GM21717 (cell line): ENCODE measurements around the gene GGN.

Source experiments
- ATAC-seq: cut with Tn5 transposase; IDR thresholded peaks from one replicate; pipeline ENCODE4 v1.9.1; 2021; ENCODE audit warnings: mild to moderate bottlenecking, moderate library complexity; ENCODE audit not compliant: unreplicated experiment

The GGN gene

GRCh38 chr19:38388349-38389100 is 691 bp upstream of the GGN start, which contains the start of gene SPRED3:
SPRED3 (plus strand) TSS chr19:38388697; CDS start chr19:38390303, 1,606 bp downstream.
- ATAC-seq, result no peak

GRCh38 chr19:38386971-38387549 is 774 bp downstream of the GGN start:
- ATAC-seq, result no peak

DNA sequence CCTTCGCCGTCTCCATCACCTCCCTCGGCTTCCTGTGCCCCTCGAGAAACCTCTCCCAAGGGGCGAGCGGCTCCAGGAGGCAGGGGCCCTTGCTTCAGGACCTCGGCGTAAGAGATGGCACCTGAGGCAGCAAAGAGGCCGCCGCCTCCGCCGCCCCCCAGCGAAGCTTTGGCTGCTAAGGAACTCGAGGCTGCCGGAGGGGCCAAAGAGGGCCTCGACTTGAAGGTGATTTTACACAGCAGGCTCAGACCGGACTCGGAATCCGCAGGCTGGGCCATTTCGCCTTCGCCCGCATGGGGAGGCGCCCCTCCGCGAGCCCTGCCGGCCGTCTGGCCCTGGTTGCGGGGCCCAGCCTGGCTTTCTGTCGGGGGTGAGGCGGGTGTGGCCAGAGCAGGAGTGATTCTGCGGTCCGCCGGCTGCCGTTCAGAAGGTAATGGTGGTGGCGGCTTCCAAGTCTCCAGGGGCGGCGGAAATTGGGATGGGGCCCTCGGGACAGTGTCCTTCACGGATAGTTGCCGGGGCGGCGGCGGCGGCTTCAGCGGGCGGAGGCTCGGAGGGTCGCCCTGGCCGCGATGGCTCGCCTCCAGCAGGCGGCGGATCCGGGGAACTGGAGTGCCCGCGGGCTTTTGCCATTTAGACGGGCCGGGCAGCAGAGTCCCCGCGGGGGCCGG is 1.4 kb downstream of the GGN start:
- no peak for ATAC-seq

- no peak for ATAC-seq
These were observed 2.0 kb downstream of the GGN start for GRCh38 chr19:38385804-38386257.

DNA sequence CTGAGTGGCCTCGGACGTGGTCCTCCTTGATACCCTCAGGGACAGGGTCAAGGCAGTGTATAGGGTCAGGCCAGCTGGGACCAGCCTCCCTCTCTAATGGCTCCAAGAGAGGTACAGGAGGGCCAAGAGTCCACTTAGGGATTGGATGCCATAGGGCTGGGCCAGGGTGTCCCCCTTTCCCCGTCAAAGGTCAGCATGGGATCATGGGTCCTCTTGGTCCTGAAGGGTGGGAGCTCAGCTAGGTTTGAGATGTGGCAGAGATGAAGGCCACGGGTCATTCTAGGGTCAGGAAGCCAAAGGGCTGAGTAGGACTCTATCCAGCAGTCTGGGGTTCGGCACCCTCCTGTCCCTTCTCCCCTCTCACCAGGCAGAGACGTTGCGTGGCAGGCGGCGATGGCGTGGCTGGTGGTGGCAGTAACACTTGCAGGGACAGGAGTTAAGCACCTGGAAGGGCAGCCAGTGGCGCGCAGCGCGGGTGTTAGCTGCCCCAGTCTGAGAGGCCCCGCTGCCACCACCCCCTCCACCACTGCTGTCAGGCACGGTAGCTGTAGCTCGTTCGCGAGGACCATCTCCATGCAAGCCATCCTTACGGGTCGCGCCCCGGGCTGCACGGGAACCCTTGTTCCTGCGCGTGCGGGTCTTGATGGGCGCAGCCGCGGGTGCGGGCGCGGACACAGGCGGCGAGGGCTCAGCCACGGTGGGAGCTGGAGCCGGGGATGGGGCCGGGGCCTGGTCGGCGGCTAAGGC is 2.6 kb downstream of the GGN start:
- no peak for ATAC-seq

- ATAC-seq, result no peak
These were observed 3.4 kb downstream of the GGN start for GRCh38 chr19:38384209-38385027.

GRCh38 chr19:38383743-38384142 is 4.1 kb downstream of the GGN start:
- ATAC-seq, result no peak

DNA sequence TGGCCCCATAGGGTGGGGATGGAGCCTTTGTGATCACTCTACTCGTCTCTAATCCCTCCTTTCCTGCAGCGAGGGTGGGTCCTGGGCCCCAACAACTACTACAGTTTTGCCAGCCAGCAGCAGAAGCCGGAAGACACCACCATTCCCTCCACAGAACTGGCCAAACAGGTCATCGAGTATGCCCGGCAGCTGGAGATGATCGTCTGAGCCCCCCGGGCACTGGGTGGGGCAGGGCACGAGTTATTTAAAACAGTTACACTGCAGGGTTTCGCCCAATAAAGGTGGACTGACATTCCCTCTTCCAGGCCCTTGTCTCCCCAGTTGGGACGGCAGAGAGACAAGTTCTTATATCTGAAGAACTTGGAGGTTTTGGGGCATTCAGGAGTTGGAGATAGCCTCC is 4.7 kb downstream of the GGN start:
- ATAC-seq, result no peak

DNA sequence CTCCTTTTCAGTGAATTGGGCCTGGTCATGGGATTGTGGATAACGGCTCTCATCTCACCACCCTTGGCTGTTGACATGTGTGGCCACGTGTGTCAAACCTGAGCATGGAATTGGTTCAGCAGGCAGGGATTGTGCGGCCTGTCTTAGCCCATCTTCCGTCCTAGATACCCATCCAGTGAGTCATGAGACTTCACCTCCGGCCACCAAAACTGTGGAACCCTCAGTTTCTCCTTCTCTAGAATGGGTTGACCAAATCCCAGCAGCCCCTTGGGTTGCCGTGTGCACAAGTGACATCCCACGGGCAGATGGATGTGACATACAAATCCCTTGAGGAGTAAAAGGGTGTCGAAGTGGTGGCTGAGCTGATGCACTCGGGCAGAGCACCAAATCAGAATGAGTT is 6.7 kb downstream of the GGN start:
- ATAC-seq, result no peak

GRCh38 chr19:38378866-38379265 is 9.0 kb downstream of the GGN start:
- ATAC-seq, result no peak

GRCh38 chr19:38377052-38377451 is 10.8 kb downstream of the GGN start:
- ATAC-seq, result no peak

GRCh38 chr19:38376576-38376975 is 11.3 kb downstream of the GGN start:
- no peak for ATAC-seq

GRCh38 chr19:38375748-38376147 is 12.1 kb downstream of the GGN start:
- ATAC-seq, result no peak

DNA sequence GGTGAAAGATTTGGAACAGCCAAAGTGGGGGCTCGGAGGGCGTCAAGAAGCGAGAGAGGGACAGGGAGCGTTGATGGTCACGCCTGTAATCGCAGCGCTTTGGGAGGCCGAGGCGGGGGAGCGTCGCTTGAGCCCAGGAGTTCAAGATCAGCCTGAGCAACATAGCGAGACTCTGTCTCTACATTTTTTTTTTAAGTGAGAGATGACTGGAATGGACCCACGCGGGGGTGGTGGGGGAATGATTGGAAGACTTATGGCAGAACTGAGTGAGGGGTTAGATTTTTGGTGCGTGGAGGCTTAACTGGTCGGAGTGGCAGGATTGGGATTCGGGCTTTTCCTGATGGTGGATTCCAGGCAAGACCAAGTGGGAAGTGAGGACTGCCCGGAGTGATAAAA is 12.7 kb downstream of the GGN start:
- ATAC-seq, result no peak

DNA sequence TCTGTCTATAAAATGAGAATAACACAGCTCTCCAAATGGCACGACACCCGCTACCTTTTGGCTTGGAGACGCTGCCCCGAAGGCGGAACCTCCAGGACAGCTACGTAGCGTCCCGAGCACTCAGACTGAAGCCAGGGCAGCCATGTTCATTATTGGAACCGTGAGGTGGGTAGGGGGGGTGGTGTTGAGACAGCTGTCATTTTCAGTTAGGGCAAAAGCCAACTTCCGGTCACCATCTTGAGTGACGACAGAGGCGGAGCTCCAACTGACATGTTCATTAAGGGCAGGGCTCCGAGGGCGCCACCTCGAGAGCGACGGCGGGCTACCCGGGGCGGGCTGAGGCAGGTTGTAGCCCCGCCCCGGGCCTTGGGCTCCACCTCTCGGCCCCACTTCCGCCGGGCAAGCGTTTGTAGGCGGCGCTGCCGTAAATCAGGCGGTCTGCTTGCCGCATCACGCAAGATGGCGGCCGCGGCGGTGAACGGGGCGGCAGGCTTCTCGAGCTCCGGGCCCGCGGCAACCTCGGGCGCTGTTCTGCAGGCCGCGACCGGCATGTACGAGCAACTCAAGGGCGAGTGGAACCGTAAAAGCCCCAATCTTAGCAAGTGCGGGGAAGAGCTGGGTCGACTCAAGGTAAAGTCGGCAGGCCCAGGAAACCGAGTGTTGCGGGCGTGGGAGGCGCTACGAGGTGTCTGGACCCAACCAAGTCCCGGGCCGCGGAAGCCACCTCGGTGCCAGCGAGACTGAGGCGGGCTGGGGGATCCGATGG is 13.3 kb downstream of the GGN start, which contains the start of gene PSMD8:
Gene PSMD8 (plus strand): TSS at position 240 of the 766 bp plus-strand sequence. CDS start 31 bp downstream, at position 271.
- peak; percentile 89 for ATAC-seq

DNA sequence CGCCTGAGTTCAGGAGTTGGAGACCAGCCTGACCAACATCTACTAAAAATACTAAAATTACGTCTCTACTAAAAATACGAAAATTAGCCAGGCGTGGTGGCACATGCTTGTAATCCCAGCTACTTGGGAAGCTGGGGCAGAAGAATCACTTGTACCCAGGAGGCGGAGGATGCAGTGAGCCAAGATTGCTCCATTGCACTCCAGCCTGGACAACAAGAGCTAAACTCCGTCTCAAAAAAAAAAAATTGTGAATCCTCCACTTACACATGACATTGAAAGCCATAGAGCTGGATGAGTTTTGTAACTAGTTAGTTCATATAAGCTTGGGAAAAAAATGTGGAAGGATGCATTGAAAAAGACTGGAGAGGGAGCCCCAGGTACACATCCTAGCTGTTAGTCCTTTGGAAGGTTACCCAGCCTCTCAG is 13.9 kb downstream of the GGN start:
- no peak for ATAC-seq

DNA sequence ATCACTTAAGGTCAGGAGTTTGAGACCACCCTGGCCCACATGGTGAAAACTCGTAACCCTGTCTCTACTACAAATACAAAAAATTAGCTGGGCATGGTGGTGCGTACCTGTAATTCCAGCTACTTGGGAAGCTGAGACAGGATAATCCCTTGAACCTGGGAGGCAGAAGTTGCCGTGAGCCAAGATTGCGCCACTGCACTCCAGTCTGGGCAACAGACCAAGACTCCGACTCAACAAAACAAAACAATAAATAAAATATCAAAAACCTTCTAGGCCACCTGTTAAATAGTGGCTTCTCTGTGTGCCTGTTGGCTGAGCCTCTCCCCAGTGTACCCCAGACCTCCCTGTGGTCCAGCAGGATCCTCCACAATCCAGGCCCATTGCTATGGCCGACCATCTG is 16.8 kb downstream of the GGN start:
- no peak for ATAC-seq

- no peak for ATAC-seq
These were observed 17.5 kb downstream of the GGN start for GRCh38 chr19:38370299-38370698.

DNA sequence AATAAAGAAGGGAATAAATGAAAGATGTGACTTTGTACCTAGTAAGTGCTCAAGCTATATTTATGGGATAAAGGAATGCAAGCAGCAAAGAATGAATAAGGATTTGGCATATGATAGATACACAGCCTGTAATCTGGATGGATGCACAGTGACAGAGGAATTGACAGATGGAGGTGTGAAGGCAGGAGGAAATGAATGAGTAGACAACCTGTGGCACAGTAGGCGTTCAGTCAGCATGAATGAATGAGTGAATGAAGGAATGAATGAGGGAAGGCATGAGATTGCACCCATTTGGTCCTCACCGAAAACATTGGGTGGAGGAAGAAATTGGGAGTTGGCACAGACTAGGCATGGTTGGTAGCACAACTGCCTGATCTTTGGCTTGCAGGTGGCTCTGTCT is 18.2 kb downstream of the GGN start:
- no peak for ATAC-seq

- ATAC-seq, result no peak
These were observed 20.8 kb downstream of the GGN start for GRCh38 chr19:38367041-38367440.
